Keratinocyte (primary cell): ENCODE data around the gene CHCHD6.

Experiments used
- EZH2 ChIP-seq: IDR thresholded peaks from one replicate; pipeline ENCODE4 v1.6.1; 2012; ENCODE audit warnings: inconsistent platforms, mild to moderate bottlenecking, low read length, moderate library complexity
- TF ChIP-seq, protein P1 (sequence below), 3 experiments: IDR thresholded peaks in 1 of 3; conservative IDR thresholded peaks in 1 of 3; optimal IDR thresholded peaks in 1 of 3; 2 replicates in 2 of 3; 3 replicates in 1 of 3; pipeline versions ENCODE3 to v1.5.1; 2011; ENCODE audit warnings: low read length in 3 of 3, mild to moderate bottlenecking in 3 of 3, moderate library complexity in 2 of 3, control low read depth in 1 of 3, inconsistent platforms in 1 of 3; ENCODE audit not compliant: insufficient read depth in 2 of 3; ENCODE audit errors: extremely low read depth in 1 of 3

DNA sequence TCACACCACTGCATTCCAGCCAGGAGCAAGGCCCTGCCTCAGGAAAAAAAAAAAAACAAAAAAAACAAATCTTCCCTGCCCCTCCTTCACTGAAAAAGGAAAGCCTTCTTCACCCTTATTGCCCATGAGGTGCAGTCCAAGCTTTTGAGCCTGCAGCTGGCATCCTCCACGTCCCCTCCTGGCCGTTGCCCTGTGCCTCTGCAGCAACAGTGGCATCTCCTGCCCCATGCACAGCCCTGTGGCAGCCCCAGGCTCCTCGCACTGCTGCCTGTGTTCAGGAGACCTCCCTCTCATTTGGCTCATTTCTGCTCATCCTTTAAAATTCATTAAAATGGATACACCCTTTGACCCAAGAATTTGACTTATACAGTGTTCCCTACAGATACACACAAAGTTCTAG lies 206.2 kb downstream of the CHCHD6 start:
- TF ChIP-seq, protein P1, sequence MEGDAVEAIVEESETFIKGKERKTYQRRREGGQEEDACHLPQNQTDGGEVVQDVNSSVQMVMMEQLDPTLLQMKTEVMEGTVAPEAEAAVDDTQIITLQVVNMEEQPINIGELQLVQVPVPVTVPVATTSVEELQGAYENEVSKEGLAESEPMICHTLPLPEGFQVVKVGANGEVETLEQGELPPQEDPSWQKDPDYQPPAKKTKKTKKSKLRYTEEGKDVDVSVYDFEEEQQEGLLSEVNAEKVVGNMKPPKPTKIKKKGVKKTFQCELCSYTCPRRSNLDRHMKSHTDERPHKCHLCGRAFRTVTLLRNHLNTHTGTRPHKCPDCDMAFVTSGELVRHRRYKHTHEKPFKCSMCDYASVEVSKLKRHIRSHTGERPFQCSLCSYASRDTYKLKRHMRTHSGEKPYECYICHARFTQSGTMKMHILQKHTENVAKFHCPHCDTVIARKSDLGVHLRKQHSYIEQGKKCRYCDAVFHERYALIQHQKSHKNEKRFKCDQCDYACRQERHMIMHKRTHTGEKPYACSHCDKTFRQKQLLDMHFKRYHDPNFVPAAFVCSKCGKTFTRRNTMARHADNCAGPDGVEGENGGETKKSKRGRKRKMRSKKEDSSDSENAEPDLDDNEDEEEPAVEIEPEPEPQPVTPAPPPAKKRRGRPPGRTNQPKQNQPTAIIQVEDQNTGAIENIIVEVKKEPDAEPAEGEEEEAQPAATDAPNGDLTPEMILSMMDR (optimal IDR thresholded peaks at IDR 0.05 in 1 of 3, IDR thresholded peaks at IDR 0.05 in 1 of 3, conservative IDR thresholded peaks at IDR 0.05 in 1 of 3; ENCODE audit: extremely low read depth in 1 of 3, insufficient read depth in 2 of 3, low read length in 3 of 3) = no peak
- TF ChIP-seq EZH2 = no peak
